Liver (tissue), 3 donors: ENCODE measurements around the gene GMPR2.

Experiments used
- EGR1 ChIP-seq, 2 donors: IDR thresholded peaks; 2 replicates each; pipeline ENCODE4 v1.6.1; 2016 to 2018; ENCODE audit warnings: antibody characterized with exemption in 2 of 2, low read depth in 2 of 2
- NR2F2 ChIP-seq: IDR thresholded peaks from 2 replicates; pipeline ENCODE4 v1.6.1; 2016; ENCODE audit warnings: antibody characterized with exemption
- RAD21 ChIP-seq, 2 donors: IDR thresholded peaks; 2 replicates each; pipeline ENCODE4 v1.6.1; 2016; ENCODE audit warnings: antibody characterized with exemption in 2 of 2, mild to moderate bottlenecking in 2 of 2
- SP1 ChIP-seq: IDR thresholded peaks from 2 replicates; pipeline ENCODE4 v1.6.1; 2018; ENCODE audit warnings: antibody characterized with exemption, mild to moderate bottlenecking
- TAF1 ChIP-seq: conservative IDR thresholded peaks from 2 replicates; pipeline ENCODE4 v1.6.1; 2016; ENCODE audit warnings: antibody characterized with exemption, mild to moderate bottlenecking
- TF ChIP-seq, protein P1 (sequence below): fragments of 150-350 bp; IDR thresholded peaks from 2 replicates; pipeline ENCODE4 v1.5.1; 2017; ENCODE audit warnings: improper control_type of control experiment, low read depth, low read length; ENCODE audit not compliant: missing input control
- TF ChIP-seq, protein P2 (sequence below): IDR thresholded peaks from 2 replicates; pipeline ENCODE4 v1.6.1; 2016; ENCODE audit warnings: antibody characterized with exemption
- donor health status: healthy.
- donor health status: healthy.

DNA sequence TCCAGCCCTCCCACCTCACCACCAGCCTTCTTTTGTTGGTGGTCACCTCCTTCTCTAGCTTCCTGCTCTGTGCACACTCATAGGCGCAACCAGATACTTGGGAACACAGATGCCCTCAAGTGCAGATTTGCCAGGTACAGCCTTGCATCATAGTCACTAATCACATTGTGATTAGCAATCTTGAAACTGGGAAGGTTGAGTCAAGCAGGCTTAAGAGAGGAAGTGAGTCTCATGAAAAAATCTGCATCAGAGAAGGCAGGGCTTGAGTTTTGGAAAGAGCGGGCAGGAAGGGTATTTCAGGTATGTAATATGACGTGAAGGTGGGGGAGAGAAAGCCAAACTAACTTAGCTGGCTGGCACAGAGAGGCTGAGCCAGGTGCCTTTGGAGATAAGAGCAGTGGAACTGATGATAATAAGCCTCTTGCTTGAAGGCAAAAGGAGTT, 41.4 kb downstream of the GMPR2 start:
- TF ChIP-seq, protein P1, sequence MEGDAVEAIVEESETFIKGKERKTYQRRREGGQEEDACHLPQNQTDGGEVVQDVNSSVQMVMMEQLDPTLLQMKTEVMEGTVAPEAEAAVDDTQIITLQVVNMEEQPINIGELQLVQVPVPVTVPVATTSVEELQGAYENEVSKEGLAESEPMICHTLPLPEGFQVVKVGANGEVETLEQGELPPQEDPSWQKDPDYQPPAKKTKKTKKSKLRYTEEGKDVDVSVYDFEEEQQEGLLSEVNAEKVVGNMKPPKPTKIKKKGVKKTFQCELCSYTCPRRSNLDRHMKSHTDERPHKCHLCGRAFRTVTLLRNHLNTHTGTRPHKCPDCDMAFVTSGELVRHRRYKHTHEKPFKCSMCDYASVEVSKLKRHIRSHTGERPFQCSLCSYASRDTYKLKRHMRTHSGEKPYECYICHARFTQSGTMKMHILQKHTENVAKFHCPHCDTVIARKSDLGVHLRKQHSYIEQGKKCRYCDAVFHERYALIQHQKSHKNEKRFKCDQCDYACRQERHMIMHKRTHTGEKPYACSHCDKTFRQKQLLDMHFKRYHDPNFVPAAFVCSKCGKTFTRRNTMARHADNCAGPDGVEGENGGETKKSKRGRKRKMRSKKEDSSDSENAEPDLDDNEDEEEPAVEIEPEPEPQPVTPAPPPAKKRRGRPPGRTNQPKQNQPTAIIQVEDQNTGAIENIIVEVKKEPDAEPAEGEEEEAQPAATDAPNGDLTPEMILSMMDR: no peak
- no peak for TF ChIP-seq TAF1
- TF ChIP-seq, protein P2, sequence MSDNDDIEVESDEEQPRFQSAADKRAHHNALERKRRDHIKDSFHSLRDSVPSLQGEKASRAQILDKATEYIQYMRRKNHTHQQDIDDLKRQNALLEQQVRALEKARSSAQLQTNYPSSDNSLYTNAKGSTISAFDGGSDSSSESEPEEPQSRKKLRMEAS: no peak
- TF ChIP-seq RAD21 (IDR thresholded peaks at IDR 0.05): no peak
- TF ChIP-seq EGR1 (IDR thresholded peaks at IDR 0.05; ENCODE audit: low read depth in 2 of 2): no peak
- TF ChIP-seq SP1: no peak
- TF ChIP-seq NR2F2: no peak
